ENCODE results near the gene ZNF592. TPM values are rescaled to one million over a fixed set of nuclear protein-coding genes. Genes with fewer than 3 reads are reported as not detected.

ZNF592 gene
- total RNA-seq, 1 experiment from 2014 or later, result 49.6 TPM

- peaks cover 12% of the 10 kb centered on the region for H3K36me3 Mint-ChIP-seq (ENCODE audit: insufficient read depth, unreplicated experiment)
- no peaks in the 10 kb centered on the region for H3K9me3 Mint-ChIP-seq (ENCODE audit: low read depth, unreplicated experiment)
- no TSS peak for BruUV-seq (replicated peaks)
- CTCF ChIA-PET, result interaction anchor here (0.9 kb wide), 1 partner anchor 14 kb away, joined by 7 read pairs; no protein-coding TSS in a partner anchor
- TF ChIP-seq CTCF (IDR thresholded peaks at IDR 0.05; ENCODE audit: unreplicated experiment), result no peak
- no peak overlapping the region for H3K27ac Mint-ChIP-seq (ENCODE audit: unreplicated experiment)
- DNase-seq, result no peak
- no peak overlapping the region for H3K4me3 Mint-ChIP-seq (ENCODE audit: low read depth, unreplicated experiment)
- intact Hi-C loops (cut with micrococcal nuclease; ENCODE audit: unreplicated experiment), result no loop called here
- H3K4me1 Mint-ChIP-seq (ENCODE audit: low read depth, unreplicated experiment), result peaks cover 41% of the 10 kb centered on the region
- H3K27me3 Mint-ChIP-seq (ENCODE audit: unreplicated experiment), result no peaks in the 10 kb centered on the region
These were observed 27.0 kb upstream of the ZNF592 start for GRCh38 chr15:84721371-84721770.

- Mint-ChIP-seq H3K27ac (ENCODE audit: unreplicated experiment) (no peak overlapping the region), H3K27me3 (ENCODE audit: unreplicated experiment) (no peaks in the 10 kb centered on the region), H3K9me3 (ENCODE audit: low read depth, unreplicated experiment) (no peaks in the 10 kb centered on the region), H3K4me3 (ENCODE audit: low read depth, unreplicated experiment) (no peak overlapping the region), H3K36me3 (ENCODE audit: insufficient read depth, unreplicated experiment) (no peaks in the 10 kb centered on the region), H3K4me1 (ENCODE audit: low read depth, unreplicated experiment) (peaks cover 32% of the 10 kb centered on the region)
- no peak for DNase-seq
- intact Hi-C loops (cut with micrococcal nuclease; ENCODE audit: unreplicated experiment), result no loop called here
- CTCF ChIA-PET, result interaction anchor here (0.6 to 0.8 kb wide), 3 partner anchors 10 to 29 kb away, joined by 3 read pairs; no protein-coding TSS in a partner anchor
- no peak for TF ChIP-seq CTCF (IDR thresholded peaks at IDR 0.05; ENCODE audit: unreplicated experiment)
- BruUV-seq (replicated peaks), result no TSS peak
These were observed 25.8 kb upstream of the ZNF592 start for GRCh38 chr15:84722628-84723027.

- H3K4me3 Mint-ChIP-seq (ENCODE audit: low read depth, unreplicated experiment), result no peak overlapping the region
These were observed 23.3 kb upstream of the ZNF592 start for GRCh38 chr15:84725001-84725491.

GRCh38 chr15:84727429-84727828, 21.0 kb upstream of the ZNF592 start:
- TF ChIP-seq CTCF (IDR thresholded peaks at IDR 0.05; ENCODE audit: unreplicated experiment), result no peak
- no TSS peak for BruUV-seq (replicated peaks)
- peaks cover 8% of the 10 kb centered on the region for H3K36me3 Mint-ChIP-seq (ENCODE audit: insufficient read depth, unreplicated experiment)
- no peak for DNase-seq
- H3K4me3 Mint-ChIP-seq (ENCODE audit: low read depth, unreplicated experiment), result no peak overlapping the region
- peaks cover 15% of the 10 kb centered on the region for H3K4me1 Mint-ChIP-seq (ENCODE audit: low read depth, unreplicated experiment)
- intact Hi-C loops (cut with micrococcal nuclease; ENCODE audit: unreplicated experiment), result no loop called here
- no peak overlapping the region for H3K27ac Mint-ChIP-seq (ENCODE audit: unreplicated experiment)
- no peaks in the 10 kb centered on the region for H3K9me3 Mint-ChIP-seq (ENCODE audit: low read depth, unreplicated experiment)
- CTCF ChIA-PET, result no interaction called here
- no peaks in the 10 kb centered on the region for H3K27me3 Mint-ChIP-seq (ENCODE audit: unreplicated experiment)

More at GRCh38 chr15:84725001-84725491, 23.3 kb upstream of the ZNF592 start:
- H3K36me3 Mint-ChIP-seq (ENCODE audit: insufficient read depth, unreplicated experiment), result peaks cover 8% of the 10 kb centered on the region
- intact Hi-C loops (cut with micrococcal nuclease; ENCODE audit: unreplicated experiment), result no loop called here
- no TSS peak for BruUV-seq (replicated peaks)
- peaks cover 22% of the 10 kb centered on the region for H3K4me1 Mint-ChIP-seq (ENCODE audit: low read depth, unreplicated experiment)
- CTCF ChIA-PET, result interaction anchor here (1.5 kb wide), 1 partner anchor 9 kb away, joined by 7 read pairs; no protein-coding TSS in a partner anchor
- no peak for TF ChIP-seq CTCF (IDR thresholded peaks at IDR 0.05; ENCODE audit: unreplicated experiment)
- peak overlapping the region; percentile 35 for H3K27ac Mint-ChIP-seq (ENCODE audit: unreplicated experiment)
- no peaks in the 10 kb centered on the region for H3K9me3 Mint-ChIP-seq (ENCODE audit: low read depth, unreplicated experiment)
- no peaks in the 10 kb centered on the region for H3K27me3 Mint-ChIP-seq (ENCODE audit: unreplicated experiment)
- DNase-seq, result peak; percentile 63
